ENCODE measurements around the gene CFAP119.

DNA sequence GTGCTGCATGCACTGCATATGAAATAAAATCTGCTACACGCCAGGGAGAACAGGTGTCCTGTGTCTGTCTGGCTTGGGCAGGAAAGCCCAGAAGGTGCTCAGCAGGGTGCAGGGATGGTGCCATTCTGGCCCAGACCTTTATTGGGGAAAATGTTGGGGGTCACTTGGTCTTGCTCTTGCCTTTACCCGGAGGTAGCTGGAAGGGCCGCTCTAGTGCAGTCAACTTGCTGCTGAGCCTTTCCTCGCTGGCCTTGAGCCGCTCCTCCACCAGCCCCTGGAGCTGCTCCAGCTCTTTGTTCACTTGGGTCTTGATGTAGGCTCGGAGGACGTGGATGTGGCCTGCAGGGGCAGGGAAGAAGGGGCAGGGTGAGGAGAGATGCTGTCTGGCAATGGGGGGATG lies 4.5 kb downstream of the CFAP119 start:
- TF ChIP-seq, protein P1, sequence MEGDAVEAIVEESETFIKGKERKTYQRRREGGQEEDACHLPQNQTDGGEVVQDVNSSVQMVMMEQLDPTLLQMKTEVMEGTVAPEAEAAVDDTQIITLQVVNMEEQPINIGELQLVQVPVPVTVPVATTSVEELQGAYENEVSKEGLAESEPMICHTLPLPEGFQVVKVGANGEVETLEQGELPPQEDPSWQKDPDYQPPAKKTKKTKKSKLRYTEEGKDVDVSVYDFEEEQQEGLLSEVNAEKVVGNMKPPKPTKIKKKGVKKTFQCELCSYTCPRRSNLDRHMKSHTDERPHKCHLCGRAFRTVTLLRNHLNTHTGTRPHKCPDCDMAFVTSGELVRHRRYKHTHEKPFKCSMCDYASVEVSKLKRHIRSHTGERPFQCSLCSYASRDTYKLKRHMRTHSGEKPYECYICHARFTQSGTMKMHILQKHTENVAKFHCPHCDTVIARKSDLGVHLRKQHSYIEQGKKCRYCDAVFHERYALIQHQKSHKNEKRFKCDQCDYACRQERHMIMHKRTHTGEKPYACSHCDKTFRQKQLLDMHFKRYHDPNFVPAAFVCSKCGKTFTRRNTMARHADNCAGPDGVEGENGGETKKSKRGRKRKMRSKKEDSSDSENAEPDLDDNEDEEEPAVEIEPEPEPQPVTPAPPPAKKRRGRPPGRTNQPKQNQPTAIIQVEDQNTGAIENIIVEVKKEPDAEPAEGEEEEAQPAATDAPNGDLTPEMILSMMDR (IDR thresholded peaks at IDR 0.05): no peak
- no peak for TF ChIP-seq POLR2A (IDR thresholded peaks at IDR 0.05)

Measured in thyroid gland (tissue), 4 donors.